ENCODE measurements around the gene STK25. TPM values are rescaled to one million over a fixed set of nuclear protein-coding genes. Genes with fewer than 3 reads are reported as not detected.

The STK25 gene
- total RNA-seq, 4 donors from 2014 or later: 159 to 427 (median 205) TPM

DNA sequence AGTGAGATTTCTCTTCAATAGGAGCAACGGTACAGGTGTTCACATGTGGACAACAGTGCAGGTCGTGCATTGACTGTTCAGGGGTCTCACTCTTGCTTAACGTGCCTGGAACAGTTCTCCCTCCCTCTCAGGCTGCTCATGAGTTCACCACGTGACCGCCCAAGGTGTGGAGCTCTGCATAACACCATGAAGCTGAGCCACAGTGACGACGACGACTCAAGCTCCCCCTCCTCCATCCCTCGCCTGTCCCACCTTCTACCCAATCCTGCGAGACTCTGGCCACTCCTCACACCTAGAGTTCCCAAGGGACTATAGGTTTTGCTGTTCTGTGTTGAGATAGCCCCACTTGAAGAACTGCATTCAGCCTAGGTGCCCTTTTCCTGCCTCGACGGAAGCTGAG, 42.8 kb downstream of the STK25 start:
- intact Hi-C loops (cut with DNase I; ENCODE audit: low total_unique reads): no loop called here
- TF ChIP-seq EP300 (IDR thresholded peaks at IDR 0.05; ENCODE audit: low read depth): no peak
- TF ChIP-seq POLR2AphosphoS5 (IDR thresholded peaks at IDR 0.05): no peak
- no peak for TF ChIP-seq POLR2A (IDR thresholded peaks at IDR 0.05)
- TF ChIP-seq, protein P1, sequence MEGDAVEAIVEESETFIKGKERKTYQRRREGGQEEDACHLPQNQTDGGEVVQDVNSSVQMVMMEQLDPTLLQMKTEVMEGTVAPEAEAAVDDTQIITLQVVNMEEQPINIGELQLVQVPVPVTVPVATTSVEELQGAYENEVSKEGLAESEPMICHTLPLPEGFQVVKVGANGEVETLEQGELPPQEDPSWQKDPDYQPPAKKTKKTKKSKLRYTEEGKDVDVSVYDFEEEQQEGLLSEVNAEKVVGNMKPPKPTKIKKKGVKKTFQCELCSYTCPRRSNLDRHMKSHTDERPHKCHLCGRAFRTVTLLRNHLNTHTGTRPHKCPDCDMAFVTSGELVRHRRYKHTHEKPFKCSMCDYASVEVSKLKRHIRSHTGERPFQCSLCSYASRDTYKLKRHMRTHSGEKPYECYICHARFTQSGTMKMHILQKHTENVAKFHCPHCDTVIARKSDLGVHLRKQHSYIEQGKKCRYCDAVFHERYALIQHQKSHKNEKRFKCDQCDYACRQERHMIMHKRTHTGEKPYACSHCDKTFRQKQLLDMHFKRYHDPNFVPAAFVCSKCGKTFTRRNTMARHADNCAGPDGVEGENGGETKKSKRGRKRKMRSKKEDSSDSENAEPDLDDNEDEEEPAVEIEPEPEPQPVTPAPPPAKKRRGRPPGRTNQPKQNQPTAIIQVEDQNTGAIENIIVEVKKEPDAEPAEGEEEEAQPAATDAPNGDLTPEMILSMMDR (IDR thresholded peaks at IDR 0.05): no peak
- Histone ChIP-seq H3K36me3 (peaks cover 0 to 10% (median 4%) of the 10 kb centered on the region in 4 donors), H3K4me3 (no peak overlapping the region), H3K4me1 (peaks cover 0 to 8% (median 3%) of the 10 kb centered on the region in 4 donors), H3K27me3 (no peaks in the 10 kb centered on the region), H3K9me3 (no peaks in the 10 kb centered on the region), H3K27ac (no peak overlapping the region)
- in situ Hi-C loops (cut with MboI; ENCODE audit: low pct_ligation_motif_present in 1 of 4, low pct_unique_long_range_greater_than_20kb in 1 of 4, low sequenced_read_pairs in 3 of 4): no loop called here
- 78% methylated on average over 12 of the region's 12 CpGs; no CpG with 5 or more reads in 1 of the 2 donors for WGBS, 2 donors (ENCODE audit: low coverage in 1 of 2)
- DNase-seq: no peak

- TF ChIP-seq, protein P1 (IDR thresholded peaks at IDR 0.05): no peak
- no peak for TF ChIP-seq EP300 (IDR thresholded peaks at IDR 0.05; ENCODE audit: low read depth)
- no peak for TF ChIP-seq POLR2AphosphoS5 (IDR thresholded peaks at IDR 0.05)
- TF ChIP-seq POLR2A (IDR thresholded peaks at IDR 0.05): no peak
- intact Hi-C loops (cut with DNase I; ENCODE audit: low total_unique reads) (no loop called here), in situ Hi-C loops (cut with MboI; ENCODE audit: low pct_ligation_motif_present in 1 of 4, low pct_unique_long_range_greater_than_20kb in 1 of 4, low sequenced_read_pairs in 3 of 4) (no loop called here)
- Histone ChIP-seq H3K9me3 (no peaks in the 10 kb centered on the region), H3K27ac (no peak overlapping the region), H3K36me3 (peaks cover 0 to 5% (median 0%) of the 10 kb centered on the region in 4 donors), H3K4me1 (peaks cover 0 to 8% (median 3%) of the 10 kb centered on the region in 4 donors), H3K27me3 (no peaks in the 10 kb centered on the region), H3K4me3 (no peak overlapping the region)
- WGBS, 2 donors (ENCODE audit: low coverage in 1 of 2): 91 to 100% methylated on average over 3 to 15 of the region's 18 CpGs
- no peak for DNase-seq
Measured at GRCh38 chr2:241463276-241464135, 44.9 kb downstream of the STK25 start.

DNA sequence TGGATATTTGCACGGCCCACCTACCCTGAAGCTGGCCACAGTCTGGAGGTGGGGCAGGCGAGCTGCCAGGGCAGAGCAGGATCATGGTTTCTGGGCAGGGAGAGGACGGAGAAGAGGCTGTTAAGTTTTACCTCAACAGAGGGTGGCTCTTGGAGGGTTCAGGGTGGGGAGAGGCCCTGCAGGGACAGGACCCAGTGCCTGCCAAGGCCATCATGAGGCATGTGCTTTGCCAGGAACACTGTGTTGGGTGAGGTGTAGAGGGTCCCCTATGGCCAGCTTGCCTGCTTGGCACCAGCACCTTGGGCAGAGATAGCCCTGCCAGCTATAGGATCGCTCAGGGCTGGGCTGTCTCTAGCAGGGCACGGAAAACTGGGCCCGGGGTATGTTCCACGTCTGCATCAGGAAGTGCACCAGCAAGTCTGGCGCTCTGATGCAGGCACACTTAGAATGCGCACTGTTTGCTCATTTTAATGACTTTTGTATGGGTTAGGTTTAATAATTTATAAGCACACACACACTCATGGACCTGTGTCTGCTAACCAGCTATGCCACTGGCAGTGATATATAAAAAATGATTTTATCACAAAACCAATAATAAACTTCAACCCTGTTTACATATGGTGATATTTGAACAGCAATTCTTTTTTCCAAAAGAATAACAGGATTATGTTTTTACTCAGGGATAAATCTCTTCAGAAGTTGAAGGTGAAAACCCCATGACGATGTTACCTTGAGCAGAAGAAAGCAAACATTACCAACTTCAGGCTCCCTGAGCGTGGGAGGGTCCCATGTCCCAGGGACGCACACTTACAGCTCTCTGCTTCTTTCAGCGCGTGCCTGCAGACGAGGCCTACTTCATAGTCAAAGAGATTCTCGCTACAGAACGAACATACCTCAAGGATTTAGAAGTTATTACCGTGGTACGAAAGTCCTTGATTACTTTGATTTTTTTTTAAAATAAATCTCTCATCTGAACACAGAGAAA, 46.4 kb downstream of the STK25 start:
- peak overlapping the region in 1 of 4 donors; percentile 28 for H3K27ac ChIP-seq
- no peaks in the 10 kb centered on the region for H3K9me3 ChIP-seq
- H3K4me3 ChIP-seq: no peak overlapping the region
- no peaks in the 10 kb centered on the region for H3K36me3 ChIP-seq
- peaks cover 0 to 8% (median 3%) of the 10 kb centered on the region in 4 donors for H3K4me1 ChIP-seq
- 69 to 73% methylated on average over 10 to 19 of the region's 19 CpGs for WGBS, 2 donors (ENCODE audit: low coverage in 1 of 2)
- no peaks in the 10 kb centered on the region for H3K27me3 ChIP-seq
- DNase-seq: peak; percentile 21
- intact Hi-C loops (cut with DNase I; ENCODE audit: low total_unique reads): no loop called here
- TF ChIP-seq, protein P1 (IDR thresholded peaks at IDR 0.05): no peak
- TF ChIP-seq EP300 (IDR thresholded peaks at IDR 0.05; ENCODE audit: low read depth): no peak
- in situ Hi-C loops (cut with MboI; ENCODE audit: low pct_ligation_motif_present in 1 of 4, low pct_unique_long_range_greater_than_20kb in 1 of 4, low sequenced_read_pairs in 3 of 4): no loop called here

- Histone ChIP-seq H3K4me1 (peaks cover 0 to 8% (median 3%) of the 10 kb centered on the region in 4 donors), H3K4me3 (no peak overlapping the region), H3K36me3 (no peaks in the 10 kb centered on the region), H3K27me3 (no peaks in the 10 kb centered on the region), H3K9me3 (no peaks in the 10 kb centered on the region), H3K27ac (no peak overlapping the region)
- no peak for DNase-seq
- in situ Hi-C loops (cut with MboI; ENCODE audit: low pct_ligation_motif_present in 1 of 4, low pct_unique_long_range_greater_than_20kb in 1 of 4, low sequenced_read_pairs in 3 of 4) (no loop called here), intact Hi-C loops (cut with DNase I; ENCODE audit: low total_unique reads) (no loop called here)
- TF ChIP-seq POLR2A (IDR thresholded peaks at IDR 0.05) (no peak), EP300 (IDR thresholded peaks at IDR 0.05; ENCODE audit: low read depth) (no peak), POLR2AphosphoS5 (IDR thresholded peaks at IDR 0.05) (no peak)
- TF ChIP-seq, protein P1 (IDR thresholded peaks at IDR 0.05): no peak
- WGBS, 2 donors (ENCODE audit: low coverage in 1 of 2): 86% methylated on average over 3 of the region's 3 CpGs; no CpG with 5 or more reads in 1 of the 2 donors
Measured at GRCh38 chr2:241460631-241461030, 47.8 kb downstream of the STK25 start.

Measured in transverse colon (tissue), 4 donors.